Lower leg skin (tissue), 3 donors: ENCODE results near the gene AP1M2.

Experiments
- POLR2A ChIP-seq, 2 donors: fragments of 450-650 bp; IDR thresholded peaks; one replicate each; pipeline ENCODE4 v1.6.1; 2016 to 2017; ENCODE audit warnings: antibody characterized with exemption in 2 of 2, mild to moderate bottlenecking in 1 of 2, moderate library complexity in 1 of 2
- TF ChIP-seq, protein P1 (sequence below), 3 donors: fragments of 450-650 bp; IDR thresholded peaks; one replicate each; pipeline ENCODE4 v1.5.1; 2016; ENCODE audit warnings: antibody characterized with exemption in 3 of 3, mild to moderate bottlenecking in 3 of 3, moderate library complexity in 2 of 3

DNA sequence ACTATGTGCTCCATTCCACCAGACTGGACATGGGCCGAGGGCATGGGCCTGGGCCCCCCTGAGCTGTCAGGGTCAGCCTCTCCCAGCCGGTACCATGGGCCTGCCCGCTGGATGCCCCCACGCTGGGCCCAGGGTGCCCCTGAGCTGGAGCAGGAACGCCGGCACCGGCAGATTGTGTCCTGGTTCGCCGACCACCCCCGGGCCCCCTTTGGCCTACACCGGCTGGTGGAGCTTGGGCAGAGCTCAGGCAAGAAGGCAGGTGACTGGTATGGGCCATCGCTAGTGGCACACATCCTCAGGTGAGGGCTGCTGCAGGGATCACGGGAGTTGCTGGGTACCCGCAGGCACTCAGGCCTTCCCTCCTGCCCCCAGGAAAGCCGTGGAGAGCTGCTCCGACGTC is 40.3 kb downstream of the AP1M2 start:
- TF ChIP-seq, protein P1, sequence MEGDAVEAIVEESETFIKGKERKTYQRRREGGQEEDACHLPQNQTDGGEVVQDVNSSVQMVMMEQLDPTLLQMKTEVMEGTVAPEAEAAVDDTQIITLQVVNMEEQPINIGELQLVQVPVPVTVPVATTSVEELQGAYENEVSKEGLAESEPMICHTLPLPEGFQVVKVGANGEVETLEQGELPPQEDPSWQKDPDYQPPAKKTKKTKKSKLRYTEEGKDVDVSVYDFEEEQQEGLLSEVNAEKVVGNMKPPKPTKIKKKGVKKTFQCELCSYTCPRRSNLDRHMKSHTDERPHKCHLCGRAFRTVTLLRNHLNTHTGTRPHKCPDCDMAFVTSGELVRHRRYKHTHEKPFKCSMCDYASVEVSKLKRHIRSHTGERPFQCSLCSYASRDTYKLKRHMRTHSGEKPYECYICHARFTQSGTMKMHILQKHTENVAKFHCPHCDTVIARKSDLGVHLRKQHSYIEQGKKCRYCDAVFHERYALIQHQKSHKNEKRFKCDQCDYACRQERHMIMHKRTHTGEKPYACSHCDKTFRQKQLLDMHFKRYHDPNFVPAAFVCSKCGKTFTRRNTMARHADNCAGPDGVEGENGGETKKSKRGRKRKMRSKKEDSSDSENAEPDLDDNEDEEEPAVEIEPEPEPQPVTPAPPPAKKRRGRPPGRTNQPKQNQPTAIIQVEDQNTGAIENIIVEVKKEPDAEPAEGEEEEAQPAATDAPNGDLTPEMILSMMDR (IDR thresholded peaks at IDR 0.05) = no peak
- no peak for TF ChIP-seq POLR2A (IDR thresholded peaks at IDR 0.05)
